SK-N-MC (cell line): ENCODE results near the gene ITPR2.

Experiments used
- DNase-seq: peaks from one replicate; pipeline ENCODE4 v3.0.0-alpha.2; 2011; ENCODE audit warnings: low read depth, low spot score
- H3K27ac ChIP-seq: fragments of 200-600 bp; sonication (generic); 2 replicates; pipeline ENCODE4 v1.5.1; 2016; ENCODE audit warnings: mixed run types
- H3K36me3 ChIP-seq: fragments of 200-600 bp; sonication (generic); 2 replicates; pipeline ENCODE4 v1.6.1; 2017; ENCODE audit warnings: antibody characterized with exemption, low read length, mixed read lengths; ENCODE audit not compliant: insufficient read depth
- H3K4me3 ChIP-seq: fragments of 200-600 bp; sonication (generic); 2 replicates; pipeline ENCODE4 v1.5.1; 2016
- H3K9ac ChIP-seq: fragments of 200-600 bp; sonication (generic); 2 replicates; pipeline ENCODE4 v1.8.0; 2017; ENCODE audit warnings: mixed run types, mixed read lengths; ENCODE audit not compliant: insufficient read length
- H3K9me3 ChIP-seq: fragments of 200-600 bp; sonication (generic); 2 replicates; pipeline ENCODE4 v1.6.1; 2017; ENCODE audit warnings: low read depth, mild to moderate bottlenecking, antibody characterized with exemption, low read length, moderate library complexity, mixed read lengths
- EZH2 ChIP-seq: fragments of 200-600 bp; sonication (generic); IDR thresholded peaks from one replicate; pipeline ENCODE4 v1.6.1; 2017; ENCODE audit warnings: antibody characterized with exemption
- FOXP2 ChIP-seq: optimal IDR thresholded peaks from 2 replicates; pipeline ENCODE3; 2011; ENCODE audit warnings: mild to moderate bottlenecking, moderate library complexity; ENCODE audit not compliant: insufficient read depth; ENCODE audit errors: extremely low read length, control extremely low read depth
- POLR2AphosphoS5 ChIP-seq: IDR thresholded peaks from 2 replicates; pipeline ENCODE4 v1.6.1; 2012; ENCODE audit warnings: mild to moderate bottlenecking, low read depth, low read length, borderline replicate concordance

ITPR2 gene

DNA sequence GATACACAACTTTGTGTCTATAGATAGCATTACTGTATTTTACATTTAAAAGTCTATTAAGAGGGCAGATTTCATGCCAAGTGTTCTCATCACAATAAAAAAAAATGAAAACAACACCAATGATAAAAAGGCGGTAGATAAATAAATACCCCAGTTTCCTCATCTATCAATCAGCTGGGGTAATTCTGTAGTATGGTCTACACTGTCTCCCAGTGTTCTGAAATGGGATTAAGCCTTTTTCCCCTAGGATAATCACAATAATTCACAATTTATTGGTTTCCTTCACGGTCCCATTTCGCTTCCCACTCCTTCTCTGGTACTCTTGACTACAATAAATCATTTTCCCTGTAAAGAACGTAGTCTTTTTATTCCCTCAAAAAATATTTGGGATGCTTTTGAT lies 523.4 kb downstream of the ITPR2 start:
- Histone ChIP-seq H3K9ac (no peak overlapping the region), H3K9me3 (no peaks in the 10 kb centered on the region), H3K4me3 (no peak overlapping the region), H3K36me3 (no peaks in the 10 kb centered on the region), H3K27ac (no peak overlapping the region)
- TF ChIP-seq POLR2AphosphoS5 (no peak), FOXP2 (no peak), EZH2 (no peak)
- DNase-seq = no peak

DNA sequence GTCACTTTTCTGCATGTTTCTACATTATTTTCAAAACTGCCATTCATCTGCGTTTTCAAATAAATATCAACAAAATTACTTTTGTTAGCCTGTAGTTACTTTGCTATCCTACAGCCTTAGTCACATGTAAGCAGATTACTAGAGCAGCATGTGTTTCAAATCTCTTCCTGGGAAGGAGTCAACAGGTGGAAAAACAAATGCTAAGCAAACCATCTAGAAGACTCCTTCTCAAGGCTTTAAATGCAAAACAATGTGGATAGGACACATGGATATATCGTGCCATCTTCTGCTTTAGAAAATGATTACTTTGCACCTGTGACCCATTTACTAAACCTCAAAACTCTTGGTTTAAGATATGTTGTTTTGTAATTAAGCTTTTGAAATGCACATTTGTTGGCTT lies 528.7 kb downstream of the ITPR2 start:
- H3K36me3 ChIP-seq = no peaks in the 10 kb centered on the region
- H3K4me3 ChIP-seq = no peak overlapping the region
- DNase-seq = no peak
- TF ChIP-seq FOXP2 (no peak), EZH2 (no peak), POLR2AphosphoS5 (no peak)
- H3K9ac ChIP-seq = no peak overlapping the region
- no peaks in the 10 kb centered on the region for H3K9me3 ChIP-seq
- no peak overlapping the region for H3K27ac ChIP-seq

DNA sequence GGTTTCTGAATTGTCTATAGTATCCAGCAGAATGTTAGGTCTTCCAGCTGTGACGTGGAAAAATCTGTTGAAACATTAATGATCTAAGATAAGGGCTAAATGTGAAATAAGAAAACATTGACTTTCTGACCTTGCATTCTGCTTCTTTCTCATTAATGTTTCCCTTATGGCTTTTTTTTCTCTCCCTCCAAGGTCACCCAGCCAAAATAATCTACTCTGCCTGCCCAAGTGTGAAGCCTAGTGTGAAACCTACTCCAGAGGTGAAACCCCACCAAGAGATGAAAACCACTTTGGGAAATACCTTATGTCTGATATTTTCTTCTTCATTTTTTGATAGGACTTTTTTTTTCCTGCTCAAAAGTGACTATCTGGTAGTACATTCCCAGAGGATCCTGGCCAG lies 529.6 kb downstream of the ITPR2 start:
- no peak overlapping the region for H3K27ac ChIP-seq
- TF ChIP-seq FOXP2 = no peak
- no peak for TF ChIP-seq EZH2
- no peak for TF ChIP-seq POLR2AphosphoS5
- H3K36me3 ChIP-seq = no peaks in the 10 kb centered on the region
- no peaks in the 10 kb centered on the region for H3K9me3 ChIP-seq
- H3K4me3 ChIP-seq = no peak overlapping the region
- no peak overlapping the region for H3K9ac ChIP-seq
- DNase-seq = no peak

DNA sequence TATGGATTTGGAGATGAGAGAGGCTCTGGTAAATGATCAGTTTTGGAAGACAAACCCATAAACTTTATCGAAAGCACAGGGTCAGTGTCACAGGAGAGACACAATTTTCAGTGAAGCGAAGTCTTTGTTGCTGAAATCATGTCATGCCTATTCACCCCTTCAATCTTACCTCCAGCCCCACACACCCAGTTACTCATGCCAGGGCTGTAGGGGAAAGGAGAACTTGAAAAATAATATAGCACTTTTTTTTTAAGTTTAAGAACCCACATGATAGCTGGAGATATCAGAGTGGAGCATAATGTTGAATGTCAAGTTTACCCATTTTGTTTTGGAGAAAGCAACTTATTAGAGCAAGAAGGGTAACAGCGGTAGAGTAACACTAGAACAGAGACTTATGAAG lies 530.2 kb downstream of the ITPR2 start:
- no peak overlapping the region for H3K27ac ChIP-seq

DNA sequence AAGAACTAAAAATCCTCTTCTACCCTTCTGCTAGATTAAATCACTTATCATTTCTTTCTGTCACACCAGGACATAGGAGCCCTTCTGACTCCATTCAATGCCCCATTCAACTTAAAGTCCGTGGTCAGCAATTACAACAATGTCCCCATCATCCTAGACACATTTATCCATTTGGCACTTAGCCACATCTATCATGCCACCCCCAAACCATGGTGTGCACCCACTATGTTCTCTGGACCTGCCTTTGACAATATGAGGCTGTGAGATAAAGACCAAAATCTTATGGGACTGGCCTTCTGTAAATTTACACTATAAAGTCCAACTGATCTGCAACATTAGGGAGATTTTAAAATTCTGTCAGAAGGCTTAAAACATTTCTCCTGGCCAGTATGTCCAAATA lies 533.2 kb downstream of the ITPR2 start:
- H3K9ac ChIP-seq = no peak overlapping the region
- H3K4me3 ChIP-seq = no peak overlapping the region
- no peak for DNase-seq

More for the DNA sequence above, 530.2 kb downstream of the ITPR2 start:
- Histone ChIP-seq H3K9ac (no peak overlapping the region), H3K4me3 (no peak overlapping the region), H3K9me3 (no peaks in the 10 kb centered on the region), H3K36me3 (no peaks in the 10 kb centered on the region)
- TF ChIP-seq POLR2AphosphoS5 (no peak), FOXP2 (no peak), EZH2 (no peak)
- DNase-seq = no peak

DNA sequence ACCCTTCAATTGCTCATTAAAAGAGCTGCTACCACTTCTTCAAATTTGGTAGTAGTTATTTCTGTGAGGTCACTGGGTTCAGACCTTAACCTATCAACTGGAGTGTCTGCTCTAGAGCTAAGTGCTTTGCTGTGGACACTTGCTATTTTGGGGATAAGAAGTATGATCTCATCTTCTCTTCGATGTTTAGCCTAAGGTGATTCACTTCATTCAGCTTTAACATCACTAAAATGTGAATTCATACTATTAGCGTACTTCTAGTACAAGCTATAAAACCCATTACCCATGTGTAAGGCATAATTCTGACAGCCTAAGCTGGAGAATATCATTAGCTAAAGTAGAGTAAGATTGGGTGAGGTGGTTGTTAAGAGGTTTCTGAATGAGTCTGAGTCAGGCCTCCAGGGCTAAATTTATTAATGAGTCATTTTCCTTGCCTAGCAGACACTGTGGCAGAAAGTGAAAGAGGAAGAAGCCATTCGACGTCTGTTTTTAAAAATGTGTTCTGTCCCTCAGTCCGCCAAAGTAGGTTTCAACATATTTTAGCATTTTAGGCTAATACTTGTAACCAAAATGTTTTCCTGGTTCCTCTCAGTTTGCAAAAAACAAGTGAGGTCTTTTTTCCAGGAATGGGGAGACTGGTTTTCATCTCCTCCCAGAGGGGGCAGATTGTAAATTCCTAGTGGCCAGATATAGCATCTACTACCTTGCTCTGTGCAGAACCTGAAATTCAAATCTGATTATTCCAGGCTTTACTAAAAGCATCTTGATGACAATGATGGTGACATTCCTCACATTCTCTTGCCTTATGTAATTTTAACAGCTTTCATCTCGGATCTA lies 534.0 kb downstream of the ITPR2 start:
- TF ChIP-seq FOXP2 (no peak), POLR2AphosphoS5 (no peak), EZH2 (no peak)
- Histone ChIP-seq H3K9ac (no peak overlapping the region), H3K9me3 (no peaks in the 10 kb centered on the region), H3K4me3 (peak overlapping the region; percentile 46), H3K27ac (no peak overlapping the region), H3K36me3 (no peaks in the 10 kb centered on the region)
- DNase-seq = no peak

More for the DNA sequence above, 533.2 kb downstream of the ITPR2 start:
- TF ChIP-seq EZH2 (no peak), POLR2AphosphoS5 (no peak), FOXP2 (no peak)
- Histone ChIP-seq H3K9me3 (no peaks in the 10 kb centered on the region), H3K36me3 (no peaks in the 10 kb centered on the region), H3K27ac (no peak overlapping the region)

DNA sequence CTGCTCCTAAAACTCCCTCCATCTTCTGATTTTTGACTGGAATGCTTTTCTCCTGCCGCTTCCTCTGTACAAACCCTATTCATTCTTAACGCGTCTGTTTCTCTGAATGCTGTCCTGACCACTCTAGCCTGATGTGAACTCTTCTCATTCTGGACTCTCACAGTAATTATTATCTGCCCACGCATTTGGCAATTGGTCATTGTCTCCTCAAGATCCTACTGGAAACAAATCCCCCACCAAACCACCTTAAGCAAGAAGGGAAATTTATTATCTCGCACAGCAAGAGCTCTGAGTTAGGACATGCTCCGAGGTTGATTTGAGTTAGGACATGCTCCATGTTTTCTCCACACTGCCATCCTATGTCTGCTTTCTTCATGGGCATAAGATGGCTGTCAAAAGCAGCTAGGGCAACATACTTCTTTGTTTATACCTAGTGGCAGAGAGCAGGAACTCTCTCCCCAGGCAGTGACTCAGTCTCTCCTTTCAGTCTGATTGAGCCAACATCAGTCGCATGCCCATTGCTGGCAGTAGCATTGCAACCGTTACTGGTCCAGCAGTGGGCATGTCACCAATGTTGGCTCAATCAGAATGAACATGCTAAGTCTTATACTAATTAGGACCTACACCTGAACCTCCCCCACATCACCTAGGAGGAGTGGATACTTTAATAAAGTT lies 535.5 kb downstream of the ITPR2 start:
- Histone ChIP-seq H3K4me3 (no peak overlapping the region), H3K27ac (no peak overlapping the region), H3K9me3 (no peaks in the 10 kb centered on the region)

DNA sequence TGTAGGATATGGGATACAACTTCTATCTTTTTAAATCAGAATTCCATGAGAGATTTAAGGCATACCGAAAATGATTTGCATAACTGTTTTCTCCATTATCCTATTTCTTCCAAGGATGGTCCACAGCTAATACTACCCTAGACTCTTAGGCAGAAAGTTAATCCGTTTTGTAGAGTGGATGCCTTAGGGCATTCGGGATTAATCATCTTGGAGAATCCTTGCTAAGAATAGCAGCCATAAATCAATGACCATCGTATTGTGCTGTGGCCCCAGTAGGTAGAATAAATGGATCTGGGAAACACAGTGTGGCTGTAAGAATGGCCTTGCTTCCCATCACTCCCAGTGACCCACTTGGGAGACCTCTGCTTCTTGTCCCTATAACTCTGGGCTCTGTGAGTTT lies 538.0 kb downstream of the ITPR2 start:
- DNase-seq = no peak
- Histone ChIP-seq H3K9me3 (no peaks in the 10 kb centered on the region), H3K4me3 (no peak overlapping the region), H3K36me3 (no peaks in the 10 kb centered on the region), H3K9ac (no peak overlapping the region), H3K27ac (no peak overlapping the region)
- TF ChIP-seq EZH2 = no peak
- TF ChIP-seq POLR2AphosphoS5 = no peak
- no peak for TF ChIP-seq FOXP2

More for the DNA sequence above, 535.5 kb downstream of the ITPR2 start:
- Histone ChIP-seq H3K36me3 (no peaks in the 10 kb centered on the region), H3K9ac (no peak overlapping the region)
- TF ChIP-seq EZH2 (no peak), FOXP2 (no peak), POLR2AphosphoS5 (no peak)
- no peak for DNase-seq

DNA sequence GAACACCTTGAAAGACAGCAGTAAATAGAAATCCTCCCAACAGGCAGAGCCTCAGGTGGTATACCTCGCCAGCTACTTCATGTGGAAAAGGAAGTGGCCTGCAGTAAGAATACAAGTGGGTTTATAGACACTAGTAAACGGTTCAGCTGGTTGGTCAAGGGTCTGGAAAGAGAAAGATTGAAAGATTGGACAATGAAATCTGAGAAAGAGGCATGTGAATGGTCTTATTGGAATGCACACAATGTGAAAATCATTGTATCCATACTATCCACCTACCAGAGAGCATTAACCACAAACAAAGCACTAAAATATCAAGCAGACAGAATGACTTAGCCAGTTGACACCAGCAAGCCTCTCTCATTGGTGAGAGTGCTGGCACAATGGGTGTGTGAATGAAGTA lies 539.4 kb downstream of the ITPR2 start:
- Histone ChIP-seq H3K9me3 (no peaks in the 10 kb centered on the region), H3K27ac (no peak overlapping the region), H3K4me3 (no peak overlapping the region), H3K9ac (no peak overlapping the region), H3K36me3 (no peaks in the 10 kb centered on the region)
- no peak for DNase-seq
- TF ChIP-seq FOXP2 = no peak
- TF ChIP-seq EZH2 = no peak
- no peak for TF ChIP-seq POLR2AphosphoS5
